GM08714 (cell line): ENCODE results near the gene SALL1.

ENCODE experiments used
- H3K4me3 ChIP-seq: fragments of 200-500 bp; sonication (Bioruptor generic); 2 replicates; pipeline ENCODE4 v1.5.1; 2014; ENCODE audit warnings: mild to moderate bottlenecking, low read length, inconsistent platforms
- ZNF274 ChIP-seq: IDR thresholded peaks from 2 replicates; pipeline ENCODE4 v1.6.1; 2012; ENCODE audit warnings: mild to moderate bottlenecking, low read depth, low read length

SALL1 gene

GRCh38 chr16:51140112-51140511 is 11.0 kb downstream of the SALL1 start:
- H3K4me3 ChIP-seq, result no peak overlapping the region

GRCh38 chr16:51139568-51139967 is 11.5 kb downstream of the SALL1 start:
- H3K4me3 ChIP-seq, result no peak overlapping the region
- no peak for TF ChIP-seq ZNF274

More at GRCh38 chr16:51140112-51140511, 11.0 kb downstream of the SALL1 start:
- no peak for TF ChIP-seq ZNF274

GRCh38 chr16:51138178-51138577 is 12.9 kb downstream of the SALL1 start:
- TF ChIP-seq ZNF274, result no peak
- H3K4me3 ChIP-seq, result no peak overlapping the region

- H3K4me3 ChIP-seq, result no peak overlapping the region
- no peak for TF ChIP-seq ZNF274
Measured at GRCh38 chr16:51137097-51137496, 14.0 kb downstream of the SALL1 start.

GRCh38 chr16:51134876-51135275 is 16.2 kb downstream of the SALL1 start:
- no peak for TF ChIP-seq ZNF274
- H3K4me3 ChIP-seq, result no peak overlapping the region

GRCh38 chr16:51134269-51134812 is 16.7 kb downstream of the SALL1 start:
- no peak for TF ChIP-seq ZNF274
- H3K4me3 ChIP-seq, result no peak overlapping the region

- no peak overlapping the region for H3K4me3 ChIP-seq
- TF ChIP-seq ZNF274, result no peak
Measured at GRCh38 chr16:51133688-51134087, 17.4 kb downstream of the SALL1 start.

GRCh38 chr16:51133183-51133582 is 17.9 kb downstream of the SALL1 start:
- no peak overlapping the region for H3K4me3 ChIP-seq
- TF ChIP-seq ZNF274, result no peak

GRCh38 chr16:51132490-51133115 is 18.5 kb downstream of the SALL1 start:
- H3K4me3 ChIP-seq, result no peak overlapping the region
- no peak for TF ChIP-seq ZNF274

GRCh38 chr16:51131619-51132018 is 19.5 kb downstream of the SALL1 start:
- H3K4me3 ChIP-seq, result no peak overlapping the region
- TF ChIP-seq ZNF274, result no peak

GRCh38 chr16:51129105-51129504 is 22.0 kb downstream of the SALL1 start:
- H3K4me3 ChIP-seq, result no peak overlapping the region
- no peak for TF ChIP-seq ZNF274

GRCh38 chr16:51125992-51126391 is 25.1 kb downstream of the SALL1 start:
- TF ChIP-seq ZNF274, result no peak
- H3K4me3 ChIP-seq, result no peak overlapping the region

- no peak for TF ChIP-seq ZNF274
Measured at GRCh38 chr16:51124896-51125295, 26.2 kb downstream of the SALL1 start.

GRCh38 chr16:51121850-51122249 is 29.2 kb downstream of the SALL1 start:
- H3K4me3 ChIP-seq, result no peak overlapping the region
- TF ChIP-seq ZNF274, result no peak

More at GRCh38 chr16:51124896-51125295, 26.2 kb downstream of the SALL1 start:
- no peak overlapping the region for H3K4me3 ChIP-seq

GRCh38 chr16:51120730-51121347 is 30.2 kb downstream of the SALL1 start:
- no peak overlapping the region for H3K4me3 ChIP-seq
- no peak for TF ChIP-seq ZNF274
